Central memory CD4-positive, alpha-beta T cell (primary cell): ENCODE measurements around the gene CDHR2.
"Not testable (repeated sequence)": the region's sequence is repeated elsewhere in the genome, so short reads cannot be mapped to it uniquely, and the experiment has no call there.

Experiments
- DNase-seq: peaks from one replicate; pipeline ENCODE4 v3.0.0; 2022

The CDHR2 gene

DNA sequence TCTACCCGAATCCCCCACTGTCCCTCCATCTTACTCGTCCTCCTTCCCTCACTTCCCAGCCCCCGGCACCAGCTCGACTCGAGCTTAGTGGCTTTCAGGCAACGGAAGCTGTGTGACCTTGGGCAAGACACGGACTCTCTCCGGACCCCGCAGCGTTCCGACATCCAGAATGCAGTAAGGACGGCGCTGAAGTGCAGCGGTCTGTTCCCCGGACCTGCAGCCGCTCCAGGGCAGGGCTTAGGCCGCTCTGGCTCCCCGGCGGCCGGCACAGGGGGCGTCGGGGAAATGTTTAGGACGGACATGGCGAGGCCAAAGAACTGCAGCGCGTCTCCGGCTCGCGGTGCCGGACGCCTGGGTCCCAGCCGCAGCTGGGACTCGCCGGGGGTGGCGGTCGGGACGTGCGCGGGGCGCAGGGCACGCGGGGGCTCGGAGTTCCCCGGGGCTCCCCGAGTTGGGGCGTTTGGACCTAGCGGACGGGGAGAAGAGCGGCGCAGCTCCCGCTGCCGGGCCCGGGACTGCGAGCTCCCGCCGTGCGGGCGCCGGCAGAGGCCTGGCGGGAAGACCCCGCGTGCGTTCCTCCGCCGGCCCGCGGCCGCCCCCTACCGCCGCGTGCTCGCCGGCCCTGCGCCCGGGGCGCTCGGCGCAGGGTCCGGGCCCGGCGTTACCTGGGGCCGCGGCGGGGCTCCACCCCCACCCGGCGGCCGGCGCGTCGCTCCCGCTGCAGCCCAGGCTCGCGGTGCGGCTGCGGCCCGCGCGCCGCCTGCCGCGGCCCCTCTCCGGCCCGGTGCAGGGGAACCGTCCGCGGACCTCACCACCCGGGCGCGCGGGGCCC lies 6.3 kb upstream of the CDHR2 start:
- DNase-seq = peak; percentile 36

DNA sequence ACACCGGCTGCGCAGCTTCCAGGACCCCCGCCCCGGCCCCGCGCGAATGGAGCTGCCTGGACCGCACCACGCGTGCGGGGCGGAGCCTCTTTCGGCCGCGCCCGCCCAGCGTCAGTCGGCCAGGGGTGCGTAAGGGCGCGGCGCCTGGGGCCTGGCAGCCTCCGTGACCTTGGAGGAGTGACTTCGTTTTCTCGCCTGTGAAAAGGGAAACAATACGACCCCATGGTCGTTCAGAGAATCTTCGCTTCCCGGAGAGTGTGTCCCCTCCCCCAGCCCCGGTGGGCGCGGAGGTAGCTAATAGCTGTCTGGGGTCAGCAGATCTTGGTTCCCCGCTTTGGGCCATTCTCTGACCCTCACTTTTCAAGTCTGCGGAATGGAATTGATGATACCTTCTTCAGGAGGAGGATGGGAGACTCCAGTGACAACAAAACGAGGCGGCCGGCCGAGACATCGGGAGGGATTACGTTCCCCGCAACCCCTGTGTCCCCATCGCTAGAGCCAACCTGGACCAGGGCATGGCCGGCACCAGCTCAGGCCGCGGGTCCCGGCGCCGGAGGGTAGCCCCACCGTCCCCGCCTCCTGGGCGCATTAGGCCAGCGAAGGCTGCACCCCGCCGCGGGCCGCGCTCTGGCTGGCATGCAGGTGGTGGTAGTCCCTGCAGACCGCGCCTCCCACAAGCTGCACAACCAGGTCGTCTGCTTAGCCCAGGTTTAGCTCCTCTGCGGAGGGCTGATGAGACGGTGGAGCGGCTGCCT lies 5.5 kb upstream of the CDHR2 start:
- peak; percentile 73 for DNase-seq

DNA sequence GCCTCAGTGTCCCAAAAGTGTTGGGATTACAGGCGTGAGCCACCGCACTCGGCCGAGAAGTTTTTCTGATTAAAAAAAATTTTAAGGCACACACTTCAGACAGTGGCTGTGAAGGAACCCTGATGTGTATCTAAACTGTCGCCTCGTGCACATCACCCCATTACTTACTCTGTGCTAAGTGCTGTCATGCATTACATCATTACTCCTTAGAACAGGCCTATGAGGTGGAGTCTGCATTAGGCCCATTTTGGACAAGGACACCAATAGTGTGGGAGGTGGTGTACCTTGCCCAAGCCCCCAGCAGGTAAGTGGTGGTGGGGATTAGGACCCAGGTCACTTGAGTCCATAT lies 3.8 kb upstream of the CDHR2 start:
- DNase-seq = no peak

DNA sequence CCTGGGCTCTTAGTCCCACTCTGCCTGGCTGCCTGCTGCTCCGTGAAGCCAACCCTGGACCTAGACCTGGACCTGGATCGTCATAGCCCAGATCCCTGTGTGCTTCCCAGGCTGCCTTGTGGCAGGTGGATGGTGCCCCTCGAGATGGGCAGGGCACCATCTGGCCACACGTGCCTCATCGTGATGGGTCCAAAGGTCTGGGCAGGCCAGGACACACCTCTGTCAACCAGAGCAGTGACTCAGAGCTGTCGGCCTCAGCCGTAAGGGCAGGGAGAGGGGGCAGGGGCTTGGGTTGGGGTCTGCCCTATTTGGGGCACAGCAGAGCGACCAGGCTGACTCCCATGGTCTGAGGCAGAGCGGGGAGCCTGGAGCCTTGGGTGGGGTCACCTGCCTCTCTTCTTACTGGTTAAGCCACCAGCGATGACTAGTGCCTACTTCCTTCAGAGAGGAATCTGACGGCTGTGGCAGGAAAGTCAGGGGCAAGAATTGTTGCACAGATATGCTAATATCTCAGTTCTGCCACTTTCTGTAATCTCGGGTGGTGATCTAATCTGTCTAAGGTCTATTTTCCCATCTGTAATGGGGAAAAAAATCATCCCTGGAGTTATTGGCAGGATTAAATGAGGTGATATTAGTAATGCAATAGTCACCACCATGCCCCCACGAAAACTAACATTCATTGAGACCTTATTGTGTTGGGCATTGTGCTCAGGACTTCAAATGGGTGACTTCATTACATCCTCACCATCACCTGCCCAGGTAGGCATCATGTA lies 3.2 kb upstream of the CDHR2 start:
- DNase-seq = no peak

- DNase-seq = peak; percentile 43
Measured at GRCh38 chr5:176547802-176548201, 1.3 kb upstream of the CDHR2 start.

GRCh38 chr5:176549871-176550270 lies 729 bp downstream of the CDHR2 start:
- no peak for DNase-seq

DNA sequence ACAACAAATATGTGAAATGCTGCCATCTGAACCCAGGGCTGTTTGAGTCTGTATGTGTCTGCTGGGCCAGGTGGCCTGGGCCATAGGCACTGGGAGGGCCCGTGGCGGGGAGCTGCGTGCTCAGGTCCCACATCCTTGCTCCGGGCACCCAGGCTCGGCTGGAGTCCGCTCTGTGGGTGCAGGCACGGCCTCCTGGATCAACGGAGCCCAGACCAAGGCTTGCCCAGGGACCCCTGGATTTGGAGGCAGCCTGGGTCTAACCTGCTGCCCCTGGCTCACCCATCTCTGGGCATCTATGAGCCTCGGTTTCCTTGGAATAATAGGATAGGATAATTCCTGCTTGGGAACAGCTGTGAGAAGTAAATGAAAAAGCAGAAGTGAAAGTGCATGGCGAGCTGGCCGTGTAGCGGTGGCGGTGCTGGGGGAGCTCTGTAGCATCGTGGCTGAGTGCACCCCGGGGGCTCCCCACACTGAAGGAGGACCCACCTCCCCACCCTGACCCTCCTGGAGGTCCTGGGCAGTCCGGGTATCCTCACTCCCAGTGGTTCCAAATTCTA lies 1.2 kb downstream of the CDHR2 start:
- no peak for DNase-seq

DNA sequence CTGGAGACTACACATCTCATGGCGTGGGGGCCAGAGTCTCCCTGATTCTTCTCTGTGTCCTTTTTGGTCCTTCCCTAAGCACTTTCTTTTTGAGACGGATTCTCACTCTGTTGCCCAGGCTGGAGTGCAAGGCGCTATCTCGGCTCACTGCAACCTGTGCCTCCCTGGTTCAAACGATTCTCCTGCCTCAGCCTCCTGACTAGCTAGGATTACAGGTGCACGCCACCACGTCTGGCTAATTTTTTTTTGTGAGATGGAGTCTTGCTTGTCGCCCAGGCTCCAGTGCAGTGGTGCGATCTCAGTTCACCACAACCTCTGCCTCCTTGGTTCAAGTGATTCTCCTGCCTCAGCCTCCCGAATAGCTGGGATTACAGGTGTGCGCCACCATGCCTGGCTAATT lies 1.8 kb downstream of the CDHR2 start:
- DNase-seq = not testable (repeated sequence)

DNA sequence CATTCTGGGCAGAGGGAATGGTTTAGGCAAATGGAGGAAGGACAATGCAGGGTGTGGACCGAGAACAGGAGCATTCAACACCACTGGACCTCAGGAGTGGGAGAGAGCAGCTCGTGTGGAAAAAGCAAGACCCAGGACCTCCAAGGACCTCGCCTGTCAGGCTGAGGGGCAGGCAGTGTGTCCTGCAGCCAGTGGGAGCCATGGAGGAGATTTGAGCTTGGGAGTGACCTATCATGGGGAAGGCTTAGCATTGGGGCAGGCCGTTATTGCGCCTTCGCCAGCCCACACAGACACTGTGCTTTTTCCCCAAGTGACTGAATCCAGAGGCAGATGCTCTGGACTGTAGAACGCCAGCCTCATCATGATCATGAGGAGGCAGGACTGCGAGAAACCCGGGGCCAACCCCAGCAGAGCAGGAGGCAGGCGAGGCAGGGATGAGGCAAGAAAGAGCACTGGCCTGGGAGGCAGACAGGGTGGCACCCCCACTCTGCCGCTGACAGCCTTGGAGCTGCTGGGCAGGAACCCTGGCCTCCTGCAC lies 3.3 kb downstream of the CDHR2 start:
- DNase-seq = no peak

DNA sequence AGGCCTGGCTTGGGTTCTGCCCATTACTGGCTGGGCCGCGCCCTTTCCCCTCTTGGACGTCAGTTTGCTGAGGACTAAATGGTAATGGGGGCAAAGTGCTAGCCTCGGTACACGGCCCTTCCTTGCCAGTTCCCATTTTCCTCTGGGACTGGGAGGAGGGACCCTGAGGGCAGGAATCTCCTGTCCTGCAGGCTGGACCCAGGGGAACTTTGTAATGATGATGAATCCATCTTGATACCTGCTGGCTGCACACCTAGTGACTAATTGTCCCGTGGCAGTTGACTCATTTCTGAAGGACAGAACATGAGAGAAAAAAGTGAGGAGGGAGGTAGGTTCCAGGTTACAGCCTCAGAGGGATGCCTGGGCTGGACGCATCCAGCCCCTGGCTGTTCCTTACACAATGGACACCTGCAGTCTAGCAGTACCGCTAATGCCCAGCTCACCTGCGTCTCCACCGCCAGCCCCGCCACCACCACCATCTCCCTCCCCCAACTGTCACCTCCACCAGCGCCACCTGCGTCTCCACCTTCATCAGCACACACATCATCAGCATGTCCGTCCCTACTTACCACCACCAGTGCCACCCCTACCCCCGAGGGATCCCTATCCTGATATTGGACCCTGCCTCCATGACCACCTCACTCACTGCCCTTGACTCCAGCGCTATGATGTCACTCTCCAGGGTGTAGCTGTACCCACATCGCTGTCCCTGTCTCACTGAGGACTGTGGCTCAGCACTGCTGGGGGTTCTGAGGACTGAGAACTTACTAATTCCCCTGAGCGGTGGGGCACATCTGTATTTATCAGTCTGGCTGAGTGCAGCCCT lies 4.3 kb downstream of the CDHR2 start:
- DNase-seq = no peak

- no peak for DNase-seq
Measured at GRCh38 chr5:176557846-176558245, 8.7 kb downstream of the CDHR2 start.

- DNase-seq = peak; percentile 27
Measured at GRCh38 chr5:176559683-176560082, 10.5 kb downstream of the CDHR2 start.

GRCh38 chr5:176560364-176560763 lies 11.2 kb downstream of the CDHR2 start:
- no peak for DNase-seq

DNA sequence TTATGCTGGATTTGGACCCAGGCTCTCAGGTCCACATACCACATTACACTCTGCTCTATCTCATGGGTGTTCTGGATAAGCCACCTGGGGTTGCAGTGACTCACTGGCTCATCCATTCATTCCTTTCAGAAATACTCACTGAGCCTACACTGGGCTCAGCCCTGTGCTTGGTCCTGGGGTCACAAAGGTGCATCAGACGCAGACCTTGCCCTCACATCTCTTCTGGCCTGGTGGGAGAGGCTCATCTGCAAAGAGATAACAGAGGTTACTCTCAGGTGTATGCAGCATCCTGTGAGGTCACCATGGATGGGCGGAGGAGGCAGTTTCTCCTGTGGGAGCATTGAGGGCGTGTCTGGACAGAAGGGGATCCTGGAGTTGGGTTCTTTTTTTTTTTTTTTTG lies 12.1 kb downstream of the CDHR2 start:
- DNase-seq = no peak

DNA sequence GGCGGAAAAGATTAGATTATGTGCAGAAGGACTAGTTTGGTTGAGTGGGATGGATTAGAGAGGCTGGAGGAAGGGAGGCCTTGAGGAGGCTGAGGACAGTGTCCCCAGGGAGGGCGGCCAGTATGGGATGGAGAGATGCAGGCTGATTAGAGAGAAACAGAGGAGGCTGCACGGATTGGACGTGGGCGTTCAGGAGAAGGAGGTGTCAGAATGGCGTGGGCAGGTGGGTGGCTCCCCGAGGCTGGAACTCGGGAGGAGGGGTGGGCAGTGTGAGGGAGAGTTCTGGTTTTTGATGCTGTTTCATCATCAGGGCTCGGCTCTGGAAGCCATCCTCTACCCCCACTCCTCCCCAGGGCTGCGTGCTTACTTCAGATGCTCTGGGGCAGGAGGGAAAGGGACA lies 13.0 kb downstream of the CDHR2 start:
- DNase-seq = no peak

DNA sequence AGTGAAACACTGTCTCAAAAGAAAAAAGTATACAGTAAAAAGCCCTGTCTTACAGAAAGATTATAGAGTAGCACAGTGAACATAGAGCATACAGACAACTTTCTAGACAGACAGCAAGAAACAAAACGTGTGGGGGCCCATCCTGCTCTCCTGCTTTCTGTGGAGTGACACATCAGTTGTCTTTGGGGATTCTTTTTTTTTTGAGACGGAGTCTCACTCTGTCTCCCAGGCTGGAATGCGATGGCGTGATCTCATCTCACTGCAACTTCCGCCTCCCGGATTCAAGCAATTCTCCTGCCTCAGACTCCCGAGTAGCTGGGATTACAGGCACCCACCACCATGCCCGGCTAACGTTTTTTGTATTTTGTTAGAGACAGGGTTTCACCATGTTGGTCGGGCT lies 14.9 kb downstream of the CDHR2 start:
- no peak for DNase-seq

DNA sequence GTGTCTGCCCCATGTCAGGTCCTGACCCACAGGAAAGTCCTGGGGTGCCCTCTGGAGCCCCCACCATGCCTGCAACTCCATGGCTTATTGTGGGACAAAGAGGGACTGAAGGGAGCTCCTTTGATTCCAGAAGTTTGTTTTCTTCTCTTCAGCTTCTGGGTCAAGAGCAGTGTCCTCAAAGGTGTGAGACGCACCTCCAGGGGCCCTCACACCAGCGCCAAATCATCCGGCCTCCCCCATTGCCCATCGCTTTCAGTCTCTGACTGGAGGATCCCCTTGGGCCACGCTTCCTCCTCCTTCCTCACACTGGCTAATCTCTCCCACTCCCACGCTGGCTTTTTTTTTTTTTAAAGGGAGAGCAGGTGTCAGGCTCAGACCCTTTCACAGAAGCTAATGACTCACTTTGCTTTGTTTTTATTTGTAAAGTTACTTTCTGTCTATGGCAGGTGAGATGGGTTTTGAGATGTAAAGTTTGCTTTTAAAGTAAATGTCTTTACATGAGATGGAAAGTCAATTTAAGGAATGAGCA lies 16.7 kb downstream of the CDHR2 start:
- DNase-seq = no peak

DNA sequence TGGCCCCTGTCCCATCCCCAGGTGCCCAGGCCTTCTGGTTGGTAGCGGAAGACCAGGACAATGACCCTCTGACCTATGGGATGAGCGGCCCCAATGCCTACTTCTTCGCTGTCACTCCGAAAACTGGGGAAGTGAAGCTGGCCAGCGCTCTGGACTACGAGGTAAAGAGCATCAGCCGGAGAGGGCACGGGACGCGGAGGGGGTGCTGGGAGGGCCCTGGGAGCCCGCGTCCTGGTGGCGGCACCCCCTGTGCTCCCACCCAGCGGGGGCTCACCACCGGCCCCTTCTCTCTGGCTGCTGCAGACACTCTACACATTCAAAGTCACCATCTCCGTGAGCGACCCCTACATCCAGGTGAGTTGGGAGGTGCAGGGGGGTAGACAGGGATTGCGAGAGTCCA lies 19.5 kb downstream of the CDHR2 start:
- DNase-seq = no peak

- DNase-seq = no peak
Measured at GRCh38 chr5:176570044-176570443, 20.9 kb downstream of the CDHR2 start.

GRCh38 chr5:176573564-176574296 lies 24.6 kb downstream of the CDHR2 start:
- DNase-seq = peak; percentile 62

GRCh38 chr5:176574297-176574591 lies 25.1 kb downstream of the CDHR2 start:
- no peak for DNase-seq
